ENCODE data around the gene SLC22A7. TPM values are rescaled to one million over a fixed set of nuclear protein-coding genes. Genes with fewer than 3 reads are reported as not detected.

The SLC22A7 gene
- total and polyA plus RNA-seq, 8 donors = not detected

DNA sequence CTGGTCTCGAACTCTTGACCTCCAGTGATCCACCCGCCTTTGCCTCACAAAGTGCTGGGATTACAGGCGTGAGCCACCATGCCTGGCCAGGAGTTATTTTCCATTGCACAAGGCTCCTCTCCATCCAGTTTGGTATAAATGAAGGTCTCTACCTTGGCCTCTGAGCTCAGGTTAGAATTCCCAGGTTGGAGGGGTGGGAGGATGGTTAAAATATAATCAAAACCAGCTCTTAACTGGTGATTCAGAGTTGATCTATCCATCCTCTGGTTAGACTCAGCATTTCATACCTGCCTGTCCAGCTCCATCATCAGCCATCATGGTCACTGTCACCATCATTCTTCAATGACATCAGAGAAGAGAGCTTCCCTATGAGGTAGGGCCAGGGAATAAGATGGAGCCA is 2.6 kb upstream of the SLC22A7 start:
- Histone ChIP-seq H3K36me3 (no peaks in the 10 kb centered on the region), H3K27me3 (peaks cover 0 to 28% (median 0%) of the 10 kb centered on the region in 3 donors), H3K4me3 (no peak overlapping the region), H3K9me3 (no peaks in the 10 kb centered on the region), H3K27ac (no peak overlapping the region), H3K4me1 (no peaks in the 10 kb centered on the region)
- no peak for DNase-seq
- intact Hi-C loops (cut with DNase I; ENCODE audit: low total_unique reads) = no loop called here
- 81 to 92% (median 88%) methylated on average over 3 of the region's 3 CpGs for WGBS, 5 donors
- no peak for TF ChIP-seq EP300 (IDR thresholded peaks at IDR 0.05)

DNA sequence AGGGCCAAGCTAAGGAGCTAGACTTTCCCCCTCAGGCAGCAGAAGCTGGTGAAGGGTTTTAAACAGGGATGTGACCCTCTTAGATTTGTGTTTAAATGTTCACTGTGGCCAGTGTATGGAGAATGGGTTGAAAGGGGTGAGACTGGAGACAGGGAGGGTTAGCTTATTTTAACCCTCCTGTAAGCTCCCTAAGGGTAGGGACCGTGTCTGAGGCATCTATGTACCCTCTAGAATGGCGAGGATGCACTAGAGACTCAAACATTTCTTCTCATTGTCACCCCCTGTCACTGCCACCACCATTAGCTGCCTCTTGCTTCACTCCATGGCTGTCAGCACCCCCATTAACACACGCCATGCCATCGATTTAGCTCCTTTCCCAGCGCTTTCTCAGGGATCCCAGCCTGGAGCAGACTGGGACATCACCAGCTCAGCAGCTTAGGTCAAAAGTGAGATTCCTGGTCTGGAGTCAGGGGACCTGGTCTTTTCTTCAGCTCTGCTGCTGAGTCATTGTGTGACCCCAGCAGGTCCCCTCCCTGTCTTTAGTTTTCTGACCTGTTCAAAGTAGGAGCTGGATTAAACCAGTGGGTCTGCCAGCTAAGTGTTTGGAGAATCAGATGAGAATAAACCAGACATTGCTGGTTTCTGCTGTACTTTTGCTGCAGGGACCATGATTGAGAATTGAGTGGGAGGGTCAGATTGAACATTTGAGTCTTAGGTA is 1.1 kb upstream of the SLC22A7 start:
- Histone ChIP-seq H3K27ac (no peak overlapping the region), H3K4me3 (no peak overlapping the region), H3K9me3 (no peaks in the 10 kb centered on the region), H3K36me3 (no peaks in the 10 kb centered on the region), H3K27me3 (peaks cover 0 to 43% (median 0%) of the 10 kb centered on the region in 3 donors), H3K4me1 (no peaks in the 10 kb centered on the region)
- no peak for DNase-seq
- intact Hi-C loops (cut with DNase I; ENCODE audit: low total_unique reads) = no loop called here
- 85 to 92% (median 89%) methylated on average over 5 of the region's 5 CpGs for WGBS, 5 donors
- TF ChIP-seq, protein P1, sequence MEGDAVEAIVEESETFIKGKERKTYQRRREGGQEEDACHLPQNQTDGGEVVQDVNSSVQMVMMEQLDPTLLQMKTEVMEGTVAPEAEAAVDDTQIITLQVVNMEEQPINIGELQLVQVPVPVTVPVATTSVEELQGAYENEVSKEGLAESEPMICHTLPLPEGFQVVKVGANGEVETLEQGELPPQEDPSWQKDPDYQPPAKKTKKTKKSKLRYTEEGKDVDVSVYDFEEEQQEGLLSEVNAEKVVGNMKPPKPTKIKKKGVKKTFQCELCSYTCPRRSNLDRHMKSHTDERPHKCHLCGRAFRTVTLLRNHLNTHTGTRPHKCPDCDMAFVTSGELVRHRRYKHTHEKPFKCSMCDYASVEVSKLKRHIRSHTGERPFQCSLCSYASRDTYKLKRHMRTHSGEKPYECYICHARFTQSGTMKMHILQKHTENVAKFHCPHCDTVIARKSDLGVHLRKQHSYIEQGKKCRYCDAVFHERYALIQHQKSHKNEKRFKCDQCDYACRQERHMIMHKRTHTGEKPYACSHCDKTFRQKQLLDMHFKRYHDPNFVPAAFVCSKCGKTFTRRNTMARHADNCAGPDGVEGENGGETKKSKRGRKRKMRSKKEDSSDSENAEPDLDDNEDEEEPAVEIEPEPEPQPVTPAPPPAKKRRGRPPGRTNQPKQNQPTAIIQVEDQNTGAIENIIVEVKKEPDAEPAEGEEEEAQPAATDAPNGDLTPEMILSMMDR (IDR thresholded peaks at IDR 0.05) = no peak
- no peak for TF ChIP-seq POLR2A (IDR thresholded peaks at IDR 0.05)
- no peak for TF ChIP-seq POLR2AphosphoS5 (IDR thresholded peaks at IDR 0.05)

DNA sequence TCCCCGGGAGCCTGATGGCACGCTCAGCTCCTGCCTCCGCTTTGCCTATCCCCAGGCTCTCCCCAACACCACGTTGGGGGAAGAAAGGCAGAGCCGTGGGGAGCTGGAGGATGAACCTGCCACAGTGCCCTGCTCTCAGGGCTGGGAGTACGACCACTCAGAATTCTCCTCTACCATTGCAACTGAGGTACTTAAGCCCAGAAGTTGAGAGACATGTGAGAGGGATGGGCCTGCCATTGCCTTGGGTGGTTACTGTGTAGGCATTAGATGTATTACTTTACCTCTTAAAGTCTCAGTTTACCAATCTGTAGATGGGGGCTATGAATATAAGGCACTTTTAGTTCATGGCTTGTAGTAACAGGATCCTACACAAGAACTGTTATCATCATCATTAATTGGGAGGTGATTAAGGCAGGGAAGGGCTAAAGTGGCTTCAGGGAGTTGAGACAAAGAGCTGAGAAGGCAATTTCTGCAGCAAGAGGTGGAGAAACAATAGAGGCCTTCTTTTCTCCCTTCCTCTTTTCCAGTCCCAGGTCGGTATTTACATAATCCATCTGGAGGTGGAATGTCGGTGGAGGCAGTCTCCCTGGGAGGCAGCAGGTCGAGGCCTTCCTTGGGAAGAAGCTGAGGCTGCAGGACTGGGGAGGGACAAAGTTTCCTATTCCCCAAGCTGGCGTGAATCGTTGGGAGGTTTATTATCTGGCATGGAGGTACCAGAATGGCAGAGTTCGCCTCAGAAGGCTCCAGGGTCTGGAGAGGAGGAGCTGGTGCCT is 691 bp downstream of the SLC22A7 start:
- no peak for TF ChIP-seq EP300 (IDR thresholded peaks at IDR 0.05)
- Histone ChIP-seq H3K9me3 (no peaks in the 10 kb centered on the region), H3K4me1 (no peaks in the 10 kb centered on the region), H3K36me3 (no peaks in the 10 kb centered on the region), H3K4me3 (no peak overlapping the region), H3K27ac (no peak overlapping the region), H3K27me3 (peaks cover 0 to 57% (median 0%) of the 10 kb centered on the region in 3 donors)
- no peak for DNase-seq
- WGBS, 5 donors = 64 to 72% (median 69%) methylated on average over 6 to 12 of the region's 12 CpGs
- intact Hi-C loops (cut with DNase I; ENCODE audit: low total_unique reads) = no loop called here

DNA sequence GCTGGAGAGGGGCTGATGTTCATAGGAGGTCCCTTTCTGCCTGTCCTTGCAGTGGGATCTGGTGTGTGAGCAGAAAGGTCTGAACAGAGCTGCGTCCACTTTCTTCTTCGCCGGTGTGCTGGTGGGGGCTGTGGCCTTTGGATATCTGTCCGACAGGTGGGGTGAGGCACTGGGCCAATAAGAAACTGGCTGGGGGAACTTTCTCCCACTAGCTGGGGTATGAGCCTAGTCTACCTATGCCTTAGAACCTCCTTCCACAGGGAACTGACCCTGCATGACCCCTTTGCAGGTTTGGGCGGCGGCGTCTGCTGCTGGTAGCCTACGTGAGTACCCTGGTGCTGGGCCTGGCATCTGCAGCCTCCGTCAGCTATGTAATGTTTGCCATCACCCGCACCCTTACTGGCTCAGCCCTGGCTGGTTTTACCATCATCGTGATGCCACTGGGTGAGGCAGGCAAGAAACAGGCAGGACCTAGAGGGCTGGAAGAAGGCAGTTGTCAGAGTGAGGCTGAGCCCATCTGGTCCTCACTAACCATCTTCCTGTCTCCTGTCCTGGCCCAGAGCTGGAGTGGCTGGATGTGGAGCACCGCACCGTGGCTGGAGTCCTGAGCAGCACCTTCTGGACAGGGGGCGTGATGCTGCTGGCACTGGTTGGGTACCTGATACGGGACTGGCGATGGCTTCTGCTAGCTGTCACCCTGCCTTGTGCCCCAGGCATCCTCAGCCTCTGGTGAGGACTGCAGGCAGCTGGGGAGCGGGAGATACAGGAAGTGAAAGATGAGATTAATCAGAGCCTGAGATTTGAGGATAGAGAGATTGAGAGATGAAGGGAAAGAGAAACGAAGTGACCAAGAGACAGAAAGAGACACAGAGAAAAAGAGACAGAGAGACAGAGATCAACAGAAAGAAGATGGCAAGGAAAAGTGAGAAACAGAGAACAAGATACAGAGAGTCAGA is 1.6 kb downstream of the SLC22A7 start:
- intact Hi-C loops (cut with DNase I; ENCODE audit: low total_unique reads) = no loop called here
- Histone ChIP-seq H3K27ac (no peak overlapping the region), H3K4me3 (no peak overlapping the region), H3K27me3 (peaks cover 0 to 59% (median 0%) of the 10 kb centered on the region in 3 donors), H3K36me3 (no peaks in the 10 kb centered on the region), H3K9me3 (no peaks in the 10 kb centered on the region), H3K4me1 (no peaks in the 10 kb centered on the region)
- TF ChIP-seq, protein P1 (IDR thresholded peaks at IDR 0.05) = no peak
- TF ChIP-seq POLR2A (IDR thresholded peaks at IDR 0.05) = no peak
- no peak for TF ChIP-seq EP300 (IDR thresholded peaks at IDR 0.05)
- TF ChIP-seq POLR2AphosphoS5 (IDR thresholded peaks at IDR 0.05) = no peak
- no peak for DNase-seq
- 73 to 82% (median 75%) methylated on average over 16 to 18 of the region's 18 CpGs for WGBS, 5 donors
